ENCODE data around the gene GNAZ.

DNA sequence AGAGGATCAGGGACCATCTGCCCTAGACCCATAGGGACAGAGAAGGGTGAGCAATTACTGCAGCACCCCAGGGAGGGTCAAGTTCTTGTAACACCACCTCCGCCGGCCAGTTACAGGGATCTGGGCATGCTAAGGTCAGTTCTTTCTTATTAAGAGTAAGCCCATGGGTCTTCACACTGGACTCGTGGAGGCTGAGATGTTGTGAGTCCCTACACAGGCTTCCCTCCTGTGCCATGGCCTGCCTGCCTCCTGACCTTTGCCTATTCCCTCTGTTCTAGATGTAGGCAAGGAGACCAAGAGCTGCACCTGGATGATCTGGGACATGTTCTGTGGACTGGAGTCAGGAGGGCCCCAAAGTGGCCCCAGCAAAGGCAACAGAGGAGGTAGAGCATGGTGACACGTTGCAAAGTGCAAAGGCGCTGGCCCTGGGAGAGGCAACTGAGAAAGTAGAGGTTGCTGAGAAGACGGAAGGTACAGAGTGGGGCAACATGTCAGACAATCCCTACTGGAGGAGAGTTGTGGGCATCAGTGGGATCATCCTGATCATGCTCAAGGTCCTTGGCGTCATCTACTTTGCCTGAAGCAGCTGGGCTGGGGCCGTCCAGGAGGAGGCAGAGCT is 16.3 kb upstream of the GNAZ start:
- TF ChIP-seq POLR2A (IDR thresholded peaks at IDR 0.05; ENCODE audit: low read length) (no peak), CTCF (IDR thresholded peaks at IDR 0.05) (no peak), ESRRA (IDR thresholded peaks at IDR 0.05; ENCODE audit: borderline replicate concordance, low read length) (no peak), JUN (IDR thresholded peaks at IDR 0.05) (no peak)

Data from A549 (cell line).